Right renal pelvis (tissue), 4 donors: ENCODE measurements around the gene MAPKAP1. TPM values are rescaled to one million over a fixed set of nuclear protein-coding genes. Genes with fewer than 3 reads are reported as not detected.

Experiments
- DNase-seq, 4 donors: peaks; one replicate each; pipeline ENCODE4 v3.0.0-alpha.2; 2013; ENCODE audit warnings: low read depth in 4 of 4, low spot score in 3 of 4, missing footprints in 1 of 4
- polyA plus RNA-seq, 4 donors: library from polyadenylated mRNA; unstranded; fragments of 120-200 nt; gene quantifications; one replicate each; pipeline ENCODE4 v1.2.1, GENCODE V29; 2013; ENCODE audit not compliant: insufficient read length in 4 of 4

The MAPKAP1 gene
- polyA plus RNA-seq, 4 donors = 76.0 to 94.0 (median 90.7) TPM

- DNase-seq = peak in 2 of 4 donors; percentile 5 to 25
Observed at GRCh38 chr9:125646621-125647100, 60.3 kb downstream of the MAPKAP1 start.

- DNase-seq = no peak
Observed at GRCh38 chr9:125646217-125646616, 60.8 kb downstream of the MAPKAP1 start.

- DNase-seq = no peak
Observed at GRCh38 chr9:125644819-125645507, 62.0 kb downstream of the MAPKAP1 start.

GRCh38 chr9:125642311-125642710 is 64.7 kb downstream of the MAPKAP1 start:
- no peak for DNase-seq

- no peak for DNase-seq
Observed at GRCh38 chr9:125639057-125639456, 68.0 kb downstream of the MAPKAP1 start.

GRCh38 chr9:125638239-125639045 is 68.6 kb downstream of the MAPKAP1 start:
- no peak for DNase-seq

GRCh38 chr9:125637241-125637640 is 69.8 kb downstream of the MAPKAP1 start:
- no peak for DNase-seq

- DNase-seq = no peak
Observed at GRCh38 chr9:125635888-125636287, 71.1 kb downstream of the MAPKAP1 start.

GRCh38 chr9:125634040-125634717 is 72.8 kb downstream of the MAPKAP1 start:
- DNase-seq = no peak

- no peak for DNase-seq
Observed at GRCh38 chr9:125633116-125633745, 73.8 kb downstream of the MAPKAP1 start.

GRCh38 chr9:125632321-125633115 is 74.5 kb downstream of the MAPKAP1 start:
- no peak for DNase-seq

- peak in 1 of 4 donors; percentile 22 for DNase-seq
Observed at GRCh38 chr9:125631391-125632085, 75.5 kb downstream of the MAPKAP1 start.

- no peak for DNase-seq
Observed at GRCh38 chr9:125630436-125630835, 76.6 kb downstream of the MAPKAP1 start.

- no peak for DNase-seq
Observed at GRCh38 chr9:125629446-125629845, 77.6 kb downstream of the MAPKAP1 start.

GRCh38 chr9:125626187-125626586 is 80.8 kb downstream of the MAPKAP1 start:
- no peak for DNase-seq

GRCh38 chr9:125621170-125621569 is 85.8 kb downstream of the MAPKAP1 start:
- DNase-seq = no peak

- DNase-seq = no peak
Observed at GRCh38 chr9:125620216-125620615, 86.8 kb downstream of the MAPKAP1 start.

GRCh38 chr9:125617087-125617486 is 89.9 kb downstream of the MAPKAP1 start:
- no peak for DNase-seq

GRCh38 chr9:125613141-125613540 is 93.9 kb downstream of the MAPKAP1 start:
- DNase-seq = no peak
